Measurements from ENCODE around the gene SLC23A2.
"Not testable (repeated sequence)": the region's sequence is repeated elsewhere in the genome, so short reads cannot be mapped to it uniquely, and the experiment has no call there.

The SLC23A2 gene

GRCh38 chr20:4979841-4980410 is 21.4 kb downstream of the SLC23A2 start:
- H3K4me1 ChIP-seq (ENCODE audit: insufficient read depth, low read length) = peaks cover 16% of the 10 kb centered on the region
- WGBS = no CpG with 5 or more reads among the region's 1 CpG
- H3K9ac ChIP-seq (ENCODE audit: low read depth, low read length) = no peak overlapping the region

GRCh38 chr20:4978050-4978918 is 23.0 kb downstream of the SLC23A2 start:
- Histone ChIP-seq H3K4me3 (ENCODE audit: low read length) (no peak overlapping the region), H3K27me3 (ENCODE audit: insufficient read depth, low read length) (no peaks in the 10 kb centered on the region), H3K9me3 (ENCODE audit: insufficient read depth, low read depth, low read length) (no peaks in the 10 kb centered on the region), H3K4me1 (ENCODE audit: insufficient read depth, low read length) (peaks cover 16% of the 10 kb centered on the region), H3K36me3 (ENCODE audit: insufficient read depth, low read length) (no peaks in the 10 kb centered on the region), H3K9ac (ENCODE audit: low read depth, low read length) (no peak overlapping the region), H3K27ac (ENCODE audit: low read depth, low read length) (peak overlapping the region; percentile 31)
- 76% methylated on average over 10 of the region's 10 CpGs for WGBS

More at GRCh38 chr20:4979841-4980410, 21.4 kb downstream of the SLC23A2 start:
- no peak overlapping the region for H3K27ac ChIP-seq (ENCODE audit: low read depth, low read length)
- H3K4me3 ChIP-seq (ENCODE audit: low read length) = no peak overlapping the region
- no peaks in the 10 kb centered on the region for H3K36me3 ChIP-seq (ENCODE audit: insufficient read depth, low read length)
- no peaks in the 10 kb centered on the region for H3K27me3 ChIP-seq (ENCODE audit: insufficient read depth, low read length)
- no peaks in the 10 kb centered on the region for H3K9me3 ChIP-seq (ENCODE audit: insufficient read depth, low read depth, low read length)

GRCh38 chr20:4976014-4976413 is 25.3 kb downstream of the SLC23A2 start:
- not testable (repeated sequence) for H3K27me3 ChIP-seq (ENCODE audit: insufficient read depth, low read length); H3K27ac ChIP-seq (ENCODE audit: low read depth, low read length); H3K9ac ChIP-seq (ENCODE audit: low read depth, low read length); H3K4me3 ChIP-seq (ENCODE audit: low read length); H3K9me3 ChIP-seq (ENCODE audit: insufficient read depth, low read depth, low read length); H3K36me3 ChIP-seq (ENCODE audit: insufficient read depth, low read length)
- WGBS = 96% methylated on average over 9 of the region's 9 CpGs
- peaks cover 16% of the 10 kb centered on the region for H3K4me1 ChIP-seq (ENCODE audit: insufficient read depth, low read length)

- H3K4me1 ChIP-seq (ENCODE audit: insufficient read depth, low read length) = peaks cover 8% of the 10 kb centered on the region
- no peak overlapping the region for H3K9ac ChIP-seq (ENCODE audit: low read depth, low read length)
- 96% methylated on average over 11 of the region's 11 CpGs for WGBS
- no peaks in the 10 kb centered on the region for H3K27me3 ChIP-seq (ENCODE audit: insufficient read depth, low read length)
- no peaks in the 10 kb centered on the region for H3K9me3 ChIP-seq (ENCODE audit: insufficient read depth, low read depth, low read length)
- peaks cover 5% of the 10 kb centered on the region; the same call in 1 of the 2 replicates for H3K36me3 ChIP-seq (ENCODE audit: insufficient read depth, low read length)
- no peak overlapping the region for H3K4me3 ChIP-seq (ENCODE audit: low read length)
- no peak overlapping the region for H3K27ac ChIP-seq (ENCODE audit: low read depth, low read length)
Observed at GRCh38 chr20:4973330-4974097, 27.8 kb downstream of the SLC23A2 start.

GRCh38 chr20:4972506-4973251 is 28.6 kb downstream of the SLC23A2 start:
- WGBS = 90% methylated on average over 12 of the region's 12 CpGs

GRCh38 chr20:4971064-4971463 is 30.2 kb downstream of the SLC23A2 start:
- 100% methylated on average over 2 of the region's 2 CpGs for WGBS
- H3K4me1 ChIP-seq (ENCODE audit: insufficient read depth, low read length) = peaks cover under 1% of the 10 kb centered on the region; the same call in 1 of the 2 replicates
- no peak overlapping the region for H3K27ac ChIP-seq (ENCODE audit: low read depth, low read length)

More at GRCh38 chr20:4972506-4973251, 28.6 kb downstream of the SLC23A2 start:
- H3K36me3 ChIP-seq (ENCODE audit: insufficient read depth, low read length) = peaks cover 9% of the 10 kb centered on the region
- no peak overlapping the region for H3K27ac ChIP-seq (ENCODE audit: low read depth, low read length)
- H3K4me1 ChIP-seq (ENCODE audit: insufficient read depth, low read length) = no peaks in the 10 kb centered on the region
- no peaks in the 10 kb centered on the region for H3K27me3 ChIP-seq (ENCODE audit: insufficient read depth, low read length)
- no peak overlapping the region for H3K9ac ChIP-seq (ENCODE audit: low read depth, low read length)
- H3K9me3 ChIP-seq (ENCODE audit: insufficient read depth, low read depth, low read length) = no peaks in the 10 kb centered on the region
- H3K4me3 ChIP-seq (ENCODE audit: low read length) = no peak overlapping the region

GRCh38 chr20:4967752-4968477 is 33.4 kb downstream of the SLC23A2 start:
- peaks cover 5% of the 10 kb centered on the region; the same call in 1 of the 2 replicates for H3K4me1 ChIP-seq (ENCODE audit: insufficient read depth, low read length)
- H3K27me3 ChIP-seq (ENCODE audit: insufficient read depth, low read length) = no peaks in the 10 kb centered on the region
- WGBS = 95% methylated on average over 12 of the region's 12 CpGs
- no peak overlapping the region for H3K9ac ChIP-seq (ENCODE audit: low read depth, low read length)
- no peaks in the 10 kb centered on the region for H3K9me3 ChIP-seq (ENCODE audit: insufficient read depth, low read depth, low read length)
- H3K36me3 ChIP-seq (ENCODE audit: insufficient read depth, low read length) = peaks cover 9% of the 10 kb centered on the region
- H3K4me3 ChIP-seq (ENCODE audit: low read length) = no peak overlapping the region
- no peak overlapping the region for H3K27ac ChIP-seq (ENCODE audit: low read depth, low read length)

More at GRCh38 chr20:4971064-4971463, 30.2 kb downstream of the SLC23A2 start:
- Histone ChIP-seq H3K4me3 (ENCODE audit: low read length) (no peak overlapping the region), H3K9ac (ENCODE audit: low read depth, low read length) (no peak overlapping the region), H3K27me3 (ENCODE audit: insufficient read depth, low read length) (no peaks in the 10 kb centered on the region), H3K9me3 (ENCODE audit: insufficient read depth, low read depth, low read length) (no peaks in the 10 kb centered on the region), H3K36me3 (ENCODE audit: insufficient read depth, low read length) (peaks cover 9% of the 10 kb centered on the region)

- Histone ChIP-seq H3K27ac (ENCODE audit: low read depth, low read length) (no peak overlapping the region), H3K27me3 (ENCODE audit: insufficient read depth, low read length) (no peaks in the 10 kb centered on the region), H3K9me3 (ENCODE audit: insufficient read depth, low read depth, low read length) (no peaks in the 10 kb centered on the region), H3K36me3 (ENCODE audit: insufficient read depth, low read length) (peaks cover 9% of the 10 kb centered on the region), H3K4me1 (ENCODE audit: insufficient read depth, low read length) (peaks cover 5% of the 10 kb centered on the region; the same call in 1 of the 2 replicates), H3K9ac (ENCODE audit: low read depth, low read length) (no peak overlapping the region), H3K4me3 (ENCODE audit: low read length) (no peak overlapping the region)
- WGBS = 66% methylated on average over 4 of the region's 4 CpGs
Observed at GRCh38 chr20:4966826-4967751, 34.2 kb downstream of the SLC23A2 start.

- H3K36me3 ChIP-seq (ENCODE audit: insufficient read depth, low read length) = no peaks in the 10 kb centered on the region
- no peak overlapping the region for H3K9ac ChIP-seq (ENCODE audit: low read depth, low read length)
- no peak overlapping the region for H3K27ac ChIP-seq (ENCODE audit: low read depth, low read length)
- no peaks in the 10 kb centered on the region for H3K27me3 ChIP-seq (ENCODE audit: insufficient read depth, low read length)
- no peak overlapping the region for H3K4me3 ChIP-seq (ENCODE audit: low read length)
- no peaks in the 10 kb centered on the region for H3K9me3 ChIP-seq (ENCODE audit: insufficient read depth, low read depth, low read length)
- H3K4me1 ChIP-seq (ENCODE audit: insufficient read depth, low read length) = peaks cover 5% of the 10 kb centered on the region; the same call in 1 of the 2 replicates
- 81% methylated on average over 10 of the region's 10 CpGs for WGBS
Observed at GRCh38 chr20:4962241-4962855, 39.0 kb downstream of the SLC23A2 start.

Data from HUES64 (cell line).